GM23248 (cell line): Measurements from ENCODE around the gene RFESD. TPM values are rescaled to one million over a fixed set of nuclear protein-coding genes. Genes with fewer than 3 reads are reported as not detected.

Experiments
- DNase-seq: peaks from one replicate; pipeline ENCODE4 v3.0.0-alpha.2; 2015
- H2AFZ ChIP-seq: fragments of 200-600 bp; sonication (generic); 2 replicates; pipeline ENCODE4 v1.6.1; 2016; ENCODE audit warnings: antibody characterized with exemption
- H3F3A ChIP-seq: fragments of 200-600 bp; sonication (generic); 2 replicates; pipeline ENCODE4 v1.6.1; 2016; ENCODE audit warnings: mild to moderate bottlenecking, antibody characterized with exemption, mixed run types; ENCODE audit not compliant: insufficient read depth
- H3K27ac ChIP-seq: fragments of 200-600 bp; sonication (generic); 2 replicates; pipeline ENCODE4 v1.5.1; 2016; ENCODE audit warnings: mild to moderate bottlenecking
- H3K27me3 ChIP-seq: fragments of 200-600 bp; sonication (generic); replicated peaks from 2 replicates; pipeline ENCODE4 v1.6.1; 2016; ENCODE audit warnings: mild to moderate bottlenecking; ENCODE audit not compliant: insufficient read depth
- H3K36me3 ChIP-seq: fragments of 200-600 bp; sonication (generic); 2 replicates; pipeline ENCODE4 v1.6.1; 2016; ENCODE audit warnings: low read depth, mild to moderate bottlenecking
- H3K4me1 ChIP-seq: fragments of 200-600 bp; sonication (generic); 2 replicates; pipeline ENCODE4 v1.6.1; 2016; ENCODE audit warnings: mild to moderate bottlenecking; ENCODE audit not compliant: insufficient read depth
- H3K4me2 ChIP-seq: fragments of 200-600 bp; sonication (generic); one replicate; pipeline ENCODE4 v1.6.1; 2016; ENCODE audit warnings: mild to moderate bottlenecking; ENCODE audit not compliant: unreplicated experiment
- H3K4me3 ChIP-seq: fragments of 200-600 bp; sonication (generic); 2 replicates; pipeline ENCODE4 v1.5.1; 2016; ENCODE audit warnings: mild to moderate bottlenecking
- H3K79me2 ChIP-seq: fragments of 200-600 bp; sonication (generic); 2 replicates; pipeline ENCODE4 v1.6.1; 2016; ENCODE audit warnings: mild to moderate bottlenecking; ENCODE audit not compliant: insufficient read depth
- H3K9ac ChIP-seq: fragments of 200-600 bp; sonication (generic); 2 replicates; pipeline ENCODE4 v1.6.1; 2016; ENCODE audit warnings: mild to moderate bottlenecking
- H3K9me2 ChIP-seq: fragments of 200-600 bp; sonication (generic); 2 replicates; pipeline ENCODE4 v1.6.1; 2016; ENCODE audit warnings: mixed run types, mild to moderate bottlenecking, moderate library complexity; ENCODE audit not compliant: insufficient read depth
- H3K9me3 ChIP-seq: fragments of 200-600 bp; sonication (generic); one replicate; pipeline ENCODE4 v1.6.1; 2017; ENCODE audit warnings: low read depth
- H4K20me1 ChIP-seq: fragments of 200-600 bp; sonication (generic); 2 replicates; pipeline ENCODE4 v1.6.0; 2016; ENCODE audit not compliant: insufficient read depth
- EZH2 ChIP-seq: fragments of 200-600 bp; sonication (generic); IDR thresholded peaks from 2 replicates; pipeline ENCODE4 v1.6.1; 2018; ENCODE audit warnings: antibody characterized with exemption, mild to moderate bottlenecking; ENCODE audit not compliant: insufficient read depth, poor library complexity, severe bottlenecking
- EZH2phosphoT487 ChIP-seq: fragments of 200-600 bp; sonication (generic); IDR thresholded peaks from 2 replicates; pipeline ENCODE4 v1.6.1; 2018; ENCODE audit warnings: antibody characterized with exemption, moderate library complexity, mild to moderate bottlenecking, low read depth; ENCODE audit not compliant: insufficient read depth
- WGBS, 2 experiments: methylation state at CpG; one replicate each; pipeline ENCODE4 v1.1.6; 2015 to 2017; ENCODE audit warnings: low lambda C conversion rate in 2 of 2, low coverage in 1 of 2; ENCODE audit errors: missing lambda C conversion rate in 2 of 2; 5-methylcytosine and 5-hydroxymethylcytosine counted together
- in situ Hi-C: fragments of 300-500 bp; cut with MboI; formaldehyde crosslinking; loops from 2 replicates; pipeline ENCODE4 v1.15.0; 2020
- polyA plus RNA-seq: library from polyadenylated mRNA; unstranded; fragments of >200 nt; fragmentation: Nextera tagmentation; extraction: Ambion mirVana; gene quantifications from 2 replicates; pipeline ENCODE4 v1.2.1, GENCODE V29; 2016
- total RNA-seq: library from RNA; depleted of rRNA; stranded (reverse); fragments of >200 nt; shearing (Covaris generic); gene quantifications from 2 replicates; pipeline ENCODE4 v1.2.3, GENCODE V29; 2014

Gene RFESD
- total and polyA plus RNA-seq, 2 experiments from 2014 or later = 1.2 to 6.6 TPM

GRCh38 chr5:95660060-95660459 lies 13.5 kb downstream of the RFESD start:
- in situ Hi-C loops = loop anchor here (10.0 kb wide), 1 partner anchor 185 kb away; no protein-coding TSS in a partner anchor
- no peaks in the 10 kb centered on the region for H4K20me1 ChIP-seq
- no peak overlapping the region for H2AFZ ChIP-seq
- no peaks in the 10 kb centered on the region for H3K27me3 ChIP-seq
- WGBS, 2 experiments = 93% methylated on average over 2 of the region's 2 CpGs
- no peak overlapping the region for H3K4me2 ChIP-seq
- no peak overlapping the region for H3K9ac ChIP-seq
- H3F3A ChIP-seq = no peaks in the 10 kb centered on the region
- H3K27ac ChIP-seq = no peak overlapping the region
- H3K4me1 ChIP-seq = peaks cover 7% of the 10 kb centered on the region
- no peaks in the 10 kb centered on the region for H3K79me2 ChIP-seq
- TF ChIP-seq EZH2 (no peak), EZH2phosphoT487 (no peak)
- H3K4me3 ChIP-seq = no peak overlapping the region
- H3K9me3 ChIP-seq = no peaks in the 10 kb centered on the region
- H3K9me2 ChIP-seq = no peaks in the 10 kb centered on the region
- H3K36me3 ChIP-seq = no peaks in the 10 kb centered on the region
- DNase-seq = no peak

- in situ Hi-C loops = loop anchor here (10.0 kb wide), 1 partner anchor 182 kb away; no protein-coding TSS in a partner anchor
- no peaks in the 10 kb centered on the region for H3K79me2 ChIP-seq
- no peak overlapping the region for H3K9ac ChIP-seq
- no peak for DNase-seq
- H3K9me2 ChIP-seq = no peaks in the 10 kb centered on the region
- no peaks in the 10 kb centered on the region for H4K20me1 ChIP-seq
- TF ChIP-seq EZH2 = no peak
- TF ChIP-seq EZH2phosphoT487 = no peak
- H3K4me1 ChIP-seq = peaks cover 7% of the 10 kb centered on the region
- no peaks in the 10 kb centered on the region for H3F3A ChIP-seq
- H3K36me3 ChIP-seq = no peaks in the 10 kb centered on the region
- H3K27ac ChIP-seq = no peak overlapping the region
- no peak overlapping the region for H3K4me2 ChIP-seq
- H3K9me3 ChIP-seq = no peaks in the 10 kb centered on the region
- no peak overlapping the region for H3K4me3 ChIP-seq
- H3K27me3 ChIP-seq = no peaks in the 10 kb centered on the region
- H2AFZ ChIP-seq = no peak overlapping the region
These were observed 16.4 kb downstream of the RFESD start for GRCh38 chr5:95662946-95663345.

GRCh38 chr5:95664204-95664786 lies 17.7 kb downstream of the RFESD start:
- peak overlapping the region; percentile 41 for H3K4me2 ChIP-seq
- no peaks in the 10 kb centered on the region for H4K20me1 ChIP-seq
- 1 to 4% methylated on average over 3 of the region's 3 CpGs for WGBS, 2 experiments
- TF ChIP-seq EZH2 = no peak
- no peak overlapping the region for H3K4me3 ChIP-seq
- H3K79me2 ChIP-seq = no peaks in the 10 kb centered on the region
- peaks cover 17% of the 10 kb centered on the region for H3K4me1 ChIP-seq
- peak; percentile 67 for DNase-seq
- H2AFZ ChIP-seq = peak overlapping the region; percentile 52
- no peaks in the 10 kb centered on the region for H3K27me3 ChIP-seq
- no peak overlapping the region for H3K27ac ChIP-seq
- H3K36me3 ChIP-seq = no peaks in the 10 kb centered on the region
- no peaks in the 10 kb centered on the region for H3F3A ChIP-seq
- H3K9me3 ChIP-seq = no peaks in the 10 kb centered on the region
- in situ Hi-C loops = loop anchor here (10.0 kb wide), 1 partner anchor 181 kb away; no protein-coding TSS in a partner anchor
- H3K9ac ChIP-seq = no peak overlapping the region
- H3K9me2 ChIP-seq = no peaks in the 10 kb centered on the region

- peaks cover 29% of the 10 kb centered on the region for H3K4me1 ChIP-seq
- TF ChIP-seq EZH2 (no peak), EZH2phosphoT487 (no peak)
- H3F3A ChIP-seq = 0 out of 2 replicates have a peak, but pooled peaks cover 4% of the 10 kb centered on the region
- 89 to 98% methylated on average over 4 of the region's 4 CpGs for WGBS, 2 experiments
- no peak overlapping the region for H3K4me3 ChIP-seq
- H3K27ac ChIP-seq = no peak overlapping the region
- H3K9ac ChIP-seq = no peak overlapping the region
- in situ Hi-C loops = loop anchor here (10.0 kb wide), 1 partner anchor 178 kb away; no protein-coding TSS in a partner anchor
- H3K79me2 ChIP-seq = no peaks in the 10 kb centered on the region
- no peaks in the 10 kb centered on the region for H3K27me3 ChIP-seq
- H3K9me3 ChIP-seq = no peaks in the 10 kb centered on the region
- H2AFZ ChIP-seq = no peak overlapping the region
- H3K36me3 ChIP-seq = no peaks in the 10 kb centered on the region
- no peaks in the 10 kb centered on the region for H4K20me1 ChIP-seq
- H3K4me2 ChIP-seq = no peak overlapping the region
- H3K9me2 ChIP-seq = no peaks in the 10 kb centered on the region
- DNase-seq = no peak
These were observed 20.6 kb downstream of the RFESD start for GRCh38 chr5:95667061-95667618.

- H3K9me3 ChIP-seq = no peaks in the 10 kb centered on the region
- H3K36me3 ChIP-seq = no peaks in the 10 kb centered on the region
- no peak for TF ChIP-seq EZH2
- H3K79me2 ChIP-seq = no peaks in the 10 kb centered on the region
- H3K9ac ChIP-seq = no peak overlapping the region
- no peaks in the 10 kb centered on the region for H3K9me2 ChIP-seq
- H3K4me2 ChIP-seq = no peak overlapping the region
- H4K20me1 ChIP-seq = no peaks in the 10 kb centered on the region
- peaks cover 29% of the 10 kb centered on the region for H3K4me1 ChIP-seq
- no peaks in the 10 kb centered on the region for H3K27me3 ChIP-seq
- in situ Hi-C loops = loop anchor here (10.0 kb wide), 1 partner anchor 177 kb away; no protein-coding TSS in a partner anchor
- H3K4me3 ChIP-seq = no peak overlapping the region
- H3F3A ChIP-seq = 0 out of 2 replicates have a peak, but pooled peaks cover 4% of the 10 kb centered on the region
- H3K27ac ChIP-seq = no peak overlapping the region
- H2AFZ ChIP-seq = no peak overlapping the region
- no peak for DNase-seq
These were observed 21.1 kb downstream of the RFESD start for GRCh38 chr5:95667678-95668077.
